HG02623 (cell line): ENCODE measurements around the gene MOB1A.
A peak's percentile ranks its signal among the peaks of the same experiment; 100 is the strongest.
"Not testable (repeated sequence)": the region's sequence is repeated elsewhere in the genome, so short reads cannot be mapped to it uniquely, and the experiment has no call there.

Experiments
- ATAC-seq: cut with Tn5 transposase; IDR thresholded peaks from one replicate; pipeline ENCODE4 v1.9.1; 2021; ENCODE audit warnings: moderate library complexity; ENCODE audit not compliant: unreplicated experiment

Gene MOB1A

DNA sequence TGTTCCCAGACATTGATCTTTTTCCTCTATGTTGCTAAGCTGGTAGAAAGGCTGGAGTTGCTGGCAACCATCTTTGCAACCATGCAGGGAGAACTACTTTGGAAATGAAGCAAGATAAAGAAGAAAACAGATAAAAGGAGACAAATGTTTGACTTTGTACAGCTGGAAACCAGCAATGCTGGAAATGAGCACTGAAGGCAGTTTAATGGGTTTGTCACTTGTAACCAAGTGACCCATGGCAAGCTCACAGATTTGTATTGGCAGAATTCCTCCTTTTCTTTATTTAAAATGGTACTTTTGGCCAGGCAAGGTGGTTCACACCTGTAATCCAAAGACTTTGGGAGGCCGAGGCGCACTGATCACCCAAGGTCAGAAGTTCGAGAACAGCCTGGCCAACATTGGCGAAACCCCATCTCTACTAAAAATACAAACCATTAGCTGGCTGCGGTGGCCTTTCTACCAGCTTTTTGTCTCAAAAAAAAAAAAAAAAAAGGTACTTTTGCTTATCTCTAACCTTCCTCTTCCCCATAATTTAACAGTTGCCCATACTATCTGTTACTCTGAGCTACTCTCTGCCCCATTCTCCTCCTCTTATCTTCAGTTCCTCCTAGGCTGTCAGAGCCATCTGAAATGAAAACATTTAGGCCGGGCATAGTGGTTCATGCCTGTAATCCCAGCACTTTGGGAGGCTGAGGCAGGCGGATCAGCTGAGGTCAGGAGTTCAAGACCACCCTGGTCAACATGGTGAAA lies 28.9 kb downstream of the MOB1A start:
- no peak for ATAC-seq

DNA sequence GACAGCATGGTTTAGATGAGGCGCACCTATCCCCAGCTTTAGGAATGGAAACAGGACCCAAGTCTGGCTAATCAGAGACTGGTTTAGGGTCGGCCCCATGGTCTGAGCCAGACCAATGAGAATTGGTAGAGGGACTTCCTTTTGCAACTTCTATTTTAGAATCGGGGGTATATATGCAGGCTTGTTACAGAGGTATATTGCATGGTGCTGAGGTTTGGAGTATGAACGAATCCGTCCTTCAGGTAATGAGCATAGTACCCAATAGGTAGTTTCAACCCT lies 29.5 kb downstream of the MOB1A start:
- no peak for ATAC-seq

DNA sequence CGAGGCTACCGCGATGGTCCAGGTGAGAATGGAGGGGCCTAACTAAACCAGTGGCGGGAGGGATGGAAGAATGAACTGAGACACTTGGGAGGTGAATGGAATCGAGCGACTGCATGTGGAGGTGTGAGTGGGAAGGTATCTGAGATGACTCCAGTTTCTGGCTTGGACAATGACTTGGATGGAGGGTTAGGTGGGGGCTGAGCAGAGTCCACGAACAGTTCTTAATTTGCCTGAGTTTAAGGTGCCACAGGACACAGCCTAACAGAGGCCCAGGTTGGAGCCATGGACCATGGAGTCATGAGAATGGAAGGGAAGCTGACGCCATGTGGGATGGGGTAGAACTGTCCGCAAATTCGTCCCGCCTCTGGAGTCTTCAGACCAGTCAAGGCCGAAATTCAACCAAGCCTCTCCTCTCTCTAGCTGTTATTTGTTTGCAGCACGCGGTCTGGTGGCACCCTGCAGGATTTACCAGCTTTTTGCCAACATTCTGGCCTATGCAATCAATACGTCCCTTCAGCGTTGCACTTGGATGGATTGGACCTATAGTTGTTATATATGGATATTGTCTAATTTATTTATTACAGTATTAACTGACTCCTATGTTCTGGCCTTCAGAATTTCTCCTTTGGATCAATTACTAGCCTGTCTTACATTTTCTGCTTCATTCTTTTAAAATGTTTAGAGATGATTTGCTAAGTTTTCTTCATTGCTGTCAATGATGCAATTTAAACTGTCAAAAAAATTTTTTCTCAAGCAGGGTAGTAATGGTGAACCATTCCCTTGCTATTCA lies 30.0 kb downstream of the MOB1A start:
- ATAC-seq = no peak

DNA sequence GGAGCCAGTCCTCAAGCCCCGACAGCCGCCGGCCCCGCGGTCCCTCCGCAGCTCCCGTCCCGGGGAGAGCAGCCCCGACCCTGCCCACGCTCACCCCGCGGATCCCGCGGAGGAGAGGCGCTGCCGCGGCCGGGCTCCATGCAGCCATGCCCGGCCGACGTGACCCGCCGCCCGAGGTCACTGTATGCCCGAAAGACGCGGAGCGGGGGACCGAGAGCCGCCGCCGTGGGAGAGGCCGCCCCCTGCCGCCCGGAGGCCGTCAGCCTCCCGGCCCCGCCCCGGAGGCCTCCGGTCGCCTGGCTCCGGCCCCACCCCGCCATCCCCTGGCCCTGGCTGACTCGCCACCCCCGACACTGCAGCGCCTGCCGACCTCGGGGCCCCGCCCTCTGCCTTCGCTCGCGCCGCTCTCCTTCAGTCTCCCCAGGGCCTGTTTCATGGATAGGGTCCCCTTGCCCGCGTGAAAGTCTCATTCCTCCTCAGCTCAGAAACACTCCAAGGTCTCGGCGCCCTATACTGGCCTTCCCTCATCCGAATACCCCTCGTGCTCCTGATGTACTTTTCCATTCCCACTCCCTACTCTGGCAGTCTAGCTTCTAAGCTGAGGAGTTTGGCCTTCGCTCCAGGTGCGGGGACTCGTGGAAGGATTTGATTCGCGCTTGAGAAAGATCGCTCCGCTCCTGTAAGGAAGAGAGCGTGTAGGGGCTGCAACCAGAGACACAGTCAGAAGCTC lies 30.8 kb downstream of the MOB1A start, which contains the start of gene BOLA3:
Gene BOLA3, minus strand, starts transcription at position 186 of the 730 bp plus-strand sequence. Its CDS starts 38 bp downstream, at position 148.
- ATAC-seq = peak; percentile 91

DNA sequence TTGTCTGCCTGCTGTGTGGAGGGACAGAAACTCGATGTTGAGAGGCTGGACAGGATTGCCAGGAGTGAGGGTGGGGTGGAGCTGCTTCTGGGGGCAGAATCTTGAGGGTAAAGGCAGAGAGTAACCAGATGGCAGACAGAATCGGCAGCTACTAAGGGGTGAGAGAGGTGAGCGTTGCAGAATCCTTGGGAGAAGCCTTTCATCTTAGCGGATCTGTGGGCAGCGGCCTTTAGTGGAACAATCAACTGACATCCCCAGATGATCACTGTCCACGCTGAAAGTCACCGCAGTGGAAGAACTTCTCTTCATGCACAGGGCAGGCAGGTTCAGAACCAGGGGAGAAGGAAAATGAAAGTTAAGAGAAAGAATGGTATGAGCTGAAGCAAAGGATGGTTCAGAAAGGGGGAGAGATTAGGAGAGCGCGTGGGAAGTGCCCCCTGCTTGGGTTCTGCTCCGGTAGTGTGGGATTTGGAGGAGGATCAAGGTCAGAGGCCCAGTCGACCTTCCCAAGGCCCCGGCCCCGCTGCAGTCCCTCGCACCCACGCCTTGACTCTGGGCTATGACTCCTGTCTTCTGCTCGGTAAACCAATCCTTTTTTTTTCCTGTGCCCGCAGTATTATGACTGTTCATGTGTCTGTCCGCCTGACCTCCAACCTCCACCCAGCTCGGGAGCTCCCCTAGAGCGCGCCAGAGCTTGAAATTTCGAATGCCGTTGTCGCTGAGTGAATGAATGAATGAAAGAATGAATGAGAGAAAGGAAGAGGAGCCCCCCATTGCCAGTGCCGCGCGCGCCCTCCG lies 31.6 kb downstream of the MOB1A start:
- ATAC-seq = no peak

DNA sequence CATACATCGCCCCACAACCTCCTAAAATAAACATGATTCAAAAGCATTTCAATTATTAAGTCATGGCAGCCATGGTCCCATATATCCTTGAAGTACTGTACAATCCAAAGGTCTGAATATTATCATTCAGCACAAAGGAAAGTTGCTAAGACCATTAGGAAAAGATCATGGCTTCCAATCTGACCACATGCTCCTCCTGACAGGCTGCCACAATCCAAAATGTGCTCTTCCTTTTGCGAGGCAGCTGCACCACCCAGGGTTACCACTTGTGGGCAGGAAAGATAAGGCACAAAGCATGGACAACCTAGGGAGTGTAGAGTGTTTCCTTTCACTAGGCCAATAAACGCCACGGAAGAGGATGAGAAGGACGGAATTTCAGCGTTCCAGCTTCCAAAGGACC lies 36.3 kb downstream of the MOB1A start:
- ATAC-seq = no peak

DNA sequence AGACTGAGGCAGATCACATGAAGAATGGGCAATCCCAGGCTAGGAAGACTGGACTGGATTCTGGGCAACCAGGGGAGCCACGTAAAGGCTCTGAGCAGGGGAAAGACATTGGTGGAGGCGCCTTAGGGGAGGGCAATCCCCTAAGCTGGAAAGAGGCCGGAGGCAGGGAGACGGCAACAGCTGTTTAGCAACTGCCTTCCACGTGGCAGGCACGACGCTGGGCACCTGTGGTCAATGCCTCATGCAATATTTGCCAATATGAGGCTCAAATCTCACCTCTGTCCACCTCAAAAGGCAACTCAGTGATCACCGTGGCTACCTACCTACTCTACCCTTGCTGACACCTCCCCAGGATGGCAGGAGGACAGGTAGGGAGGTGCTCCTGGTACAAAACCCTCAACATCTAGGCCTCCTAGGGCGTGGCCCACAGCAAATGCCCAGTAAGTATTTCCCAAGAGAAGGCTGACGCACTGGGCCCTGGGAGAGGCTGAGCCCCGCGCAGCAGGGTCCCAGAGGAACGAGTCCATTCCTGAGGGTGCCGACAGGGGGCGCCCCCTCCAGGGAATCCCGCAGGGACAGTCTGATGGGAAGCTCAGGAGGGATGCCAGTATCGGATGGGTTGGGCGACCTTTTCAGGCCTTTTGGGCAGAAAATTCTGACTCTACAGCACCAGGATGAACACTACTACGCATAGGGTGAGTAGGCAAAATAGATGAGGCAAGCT lies 39.9 kb downstream of the MOB1A start:
- no peak for ATAC-seq

DNA sequence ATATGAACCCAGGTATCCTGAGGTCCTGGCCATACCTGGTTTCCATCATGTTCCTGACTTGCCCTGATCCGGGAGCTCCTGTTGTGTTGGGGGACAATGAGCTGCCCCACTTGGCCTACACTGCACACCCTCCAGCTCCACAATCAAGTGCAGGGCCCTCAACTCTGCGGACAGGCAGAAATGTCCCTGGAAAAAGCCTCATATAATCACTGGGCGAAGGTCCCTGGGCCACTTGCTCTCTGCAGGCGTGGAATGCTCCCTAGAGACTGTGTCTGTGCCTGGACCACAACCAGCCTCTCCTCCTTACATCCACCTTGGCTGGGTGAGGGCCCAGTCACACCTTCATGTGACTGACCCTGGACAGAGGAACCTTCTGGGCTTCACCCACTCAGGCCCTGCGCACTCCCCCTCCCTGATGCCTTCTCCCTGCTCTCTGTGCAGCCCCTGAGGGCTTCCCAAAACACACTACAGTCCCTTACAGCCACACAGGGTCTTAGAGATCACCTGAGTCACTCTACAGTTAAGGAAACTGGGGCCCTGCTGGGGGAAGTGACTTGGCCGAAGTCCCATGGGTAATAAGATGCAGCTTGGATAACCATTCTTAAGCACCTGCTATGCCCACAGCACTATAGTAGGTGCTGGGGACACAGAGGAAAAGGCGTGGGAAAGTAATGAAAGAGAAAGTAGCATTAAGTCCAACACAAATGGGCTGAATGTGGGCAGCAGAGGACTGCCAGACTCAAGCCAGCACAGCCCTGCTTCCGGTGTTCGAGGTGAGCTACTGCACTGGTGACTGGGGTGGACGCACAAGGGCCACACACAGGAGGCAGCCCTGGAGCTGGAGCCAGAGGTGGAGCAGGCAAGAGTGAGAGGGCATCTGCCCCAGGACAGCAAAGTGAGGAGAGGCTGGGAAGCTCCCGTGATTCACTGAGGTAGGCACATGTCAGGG lies 40.8 kb downstream of the MOB1A start:
- no peak for ATAC-seq

DNA sequence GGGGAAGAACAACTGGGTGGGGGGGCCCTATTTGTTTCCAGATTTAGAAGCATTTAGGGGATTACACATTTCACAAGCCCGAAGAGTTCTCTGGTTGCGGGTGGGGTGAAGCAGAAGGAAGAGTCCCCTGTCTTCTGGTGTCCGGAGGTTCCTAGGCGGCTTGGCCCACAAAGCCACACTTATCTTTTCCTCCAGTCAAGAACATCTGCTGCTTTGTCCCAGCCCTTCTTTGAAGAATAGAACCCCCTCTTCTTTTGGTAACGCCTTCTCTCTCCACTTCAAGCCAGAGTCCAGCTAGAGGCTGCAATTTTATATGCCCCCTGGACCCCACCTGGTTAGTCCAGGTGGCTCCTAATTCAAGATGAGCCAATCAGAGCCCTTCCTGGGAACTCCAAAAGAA lies 46.8 kb downstream of the MOB1A start:
- ATAC-seq = no peak

DNA sequence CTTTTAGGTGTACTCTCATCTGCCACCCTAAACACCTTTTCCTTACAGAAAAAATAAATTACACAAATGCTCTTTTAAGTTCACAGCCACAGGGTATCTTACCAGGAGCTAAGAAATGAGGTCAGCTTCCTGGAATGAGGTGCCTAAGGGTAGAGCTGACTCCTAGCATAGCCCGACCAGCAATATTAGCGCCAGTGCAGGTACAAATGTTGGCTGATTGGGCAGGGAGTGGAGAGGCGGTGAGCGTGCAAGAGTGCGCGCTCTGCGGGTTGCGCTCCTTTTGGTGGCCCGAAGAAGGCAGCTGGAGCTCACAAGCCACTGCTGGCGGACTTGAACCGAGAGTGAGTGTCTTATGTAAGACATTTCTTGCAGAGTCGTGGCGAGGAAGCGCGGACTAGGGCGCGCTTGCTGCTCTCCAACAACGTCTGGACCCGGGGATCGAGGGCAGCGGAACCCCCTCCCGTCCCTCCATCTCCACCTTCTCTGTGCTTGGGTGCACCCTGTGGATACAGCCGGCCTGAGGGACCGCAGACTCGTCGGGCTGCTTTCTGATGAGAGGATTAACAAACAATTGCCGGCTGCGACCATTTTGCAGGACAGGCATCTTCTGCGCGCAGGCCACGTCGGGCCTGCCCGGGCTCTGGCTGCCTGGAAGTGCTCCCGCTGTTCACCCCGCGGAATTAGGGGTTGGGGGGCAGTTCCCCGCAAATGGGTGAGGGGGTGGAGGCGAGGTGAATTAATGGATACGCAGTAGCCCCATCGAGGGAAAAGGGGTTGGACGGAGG lies 48.3 kb downstream of the MOB1A start:
- no peak for ATAC-seq

DNA sequence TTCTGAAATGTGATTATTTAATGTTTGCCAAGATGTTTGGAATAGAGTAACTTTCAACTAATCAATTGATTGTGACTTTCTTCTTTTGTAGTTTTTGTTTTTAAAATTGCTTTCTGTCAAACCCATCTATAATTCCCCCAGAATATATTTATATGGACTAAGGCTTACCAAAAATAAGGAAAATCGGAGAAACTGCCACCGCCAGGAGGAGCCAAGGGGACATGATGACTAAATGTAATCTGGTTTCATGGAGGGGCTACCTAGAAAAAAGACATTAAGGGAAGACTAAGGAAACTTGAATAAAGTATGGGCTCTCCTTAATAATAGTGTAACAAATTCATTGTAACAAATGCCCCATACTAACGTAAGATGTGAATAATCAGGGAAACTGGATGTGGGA lies 50.5 kb downstream of the MOB1A start:
- no peak for ATAC-seq

DNA sequence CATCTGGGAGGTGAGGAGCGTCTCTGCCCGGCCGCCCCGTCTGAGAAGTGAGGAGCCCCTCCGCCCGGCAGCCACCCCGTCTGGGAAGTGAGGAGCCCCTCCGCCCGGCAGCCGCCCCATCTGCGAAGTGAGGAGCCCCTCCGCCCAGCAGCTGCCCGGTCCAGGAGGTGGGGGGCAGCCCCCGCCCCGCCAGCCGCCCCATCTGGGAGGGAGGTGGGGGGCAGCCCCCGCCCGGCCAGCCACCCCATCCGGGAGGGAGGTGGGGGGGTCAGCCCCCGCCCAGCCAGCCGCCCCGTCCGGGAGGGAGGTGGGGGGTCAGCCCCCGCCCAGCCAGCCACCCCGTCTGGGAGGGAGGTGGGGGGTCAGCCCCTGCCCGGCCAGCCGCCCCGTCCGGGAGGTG lies 54.7 kb downstream of the MOB1A start:
- ATAC-seq = not testable (repeated sequence)

DNA sequence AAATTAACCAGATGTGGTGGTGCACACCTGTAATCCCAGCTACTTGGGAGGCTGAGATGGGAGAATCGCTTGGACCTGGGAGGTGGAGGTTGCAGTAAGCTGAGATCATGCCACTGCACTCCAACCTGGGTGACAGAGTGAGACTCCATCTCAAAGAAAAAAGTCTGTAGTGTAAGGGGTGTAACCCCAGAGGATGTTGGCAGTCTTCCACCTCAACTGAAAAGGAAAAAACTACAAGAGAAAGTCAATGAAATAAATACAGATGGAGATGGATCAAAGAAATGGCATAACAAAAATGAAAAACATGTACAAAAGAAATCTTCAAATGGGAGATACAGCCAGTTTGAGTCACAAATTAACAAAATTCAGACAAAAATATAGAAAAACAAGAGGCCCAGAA lies 56.8 kb downstream of the MOB1A start:
- ATAC-seq = not testable (repeated sequence)

DNA sequence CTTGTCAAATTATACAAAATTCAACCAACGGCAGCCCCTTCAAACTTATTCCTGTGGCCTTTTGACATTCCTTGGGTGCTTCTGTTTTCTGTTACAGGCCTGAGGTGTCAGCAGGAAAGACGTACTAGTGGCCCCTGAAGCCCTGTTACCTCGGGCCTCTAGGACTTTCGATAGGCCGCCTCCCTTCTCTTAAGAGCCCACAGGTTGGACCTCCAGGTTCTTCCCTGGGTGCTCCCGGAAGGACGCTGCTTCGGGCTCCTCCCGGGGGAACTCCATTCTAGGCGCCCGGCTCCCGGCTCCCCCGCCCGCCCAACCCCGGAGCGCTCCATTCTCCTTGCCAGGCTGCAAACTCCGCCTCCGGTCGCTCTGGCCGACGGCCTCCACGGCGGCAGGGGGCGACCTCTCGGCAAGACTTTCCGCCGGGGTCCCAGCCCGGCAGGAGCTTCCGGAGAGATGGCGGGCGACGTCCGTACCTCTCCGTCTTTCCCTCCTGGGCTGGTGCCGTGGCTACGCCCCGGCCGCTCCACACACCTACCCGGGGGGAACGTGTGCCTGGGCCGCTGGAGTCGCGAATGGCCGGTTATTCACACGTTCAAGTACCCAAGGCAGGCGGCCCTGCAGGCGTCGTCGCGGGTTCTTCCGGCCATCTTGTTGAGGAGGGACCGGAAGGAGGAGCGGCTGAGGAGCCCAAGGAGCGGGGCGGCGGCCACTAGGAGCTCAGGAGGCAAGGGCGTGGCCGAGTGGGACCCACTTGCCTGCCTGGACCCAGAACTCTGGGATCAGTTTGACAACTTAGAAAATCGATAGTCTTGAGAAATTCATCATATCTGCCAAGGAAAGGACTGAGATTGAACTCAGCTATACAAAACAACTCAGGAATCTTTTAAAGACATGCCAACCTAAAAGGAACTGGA lies 58.5 kb downstream of the MOB1A start:
- peak; percentile 93 for ATAC-seq

DNA sequence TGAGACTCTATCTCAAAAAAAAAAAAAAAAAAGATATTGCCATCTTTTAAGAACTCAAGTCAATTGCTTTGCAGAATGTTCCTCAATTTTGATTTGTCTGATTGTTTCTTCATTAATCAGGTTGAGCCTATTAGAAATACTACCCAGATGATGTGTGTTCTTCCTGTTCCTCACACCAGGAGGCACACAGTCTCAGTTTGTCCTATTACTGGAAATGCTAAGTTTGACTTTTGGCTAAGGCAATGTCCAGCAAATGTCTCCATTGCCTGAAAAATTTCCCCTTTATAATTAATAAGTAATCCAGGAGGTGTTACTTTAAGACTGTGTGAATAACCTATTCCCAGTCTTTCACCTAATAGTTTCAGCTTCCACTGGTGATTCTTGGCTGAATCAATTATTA lies 59.3 kb downstream of the MOB1A start:
- ATAC-seq = no peak

DNA sequence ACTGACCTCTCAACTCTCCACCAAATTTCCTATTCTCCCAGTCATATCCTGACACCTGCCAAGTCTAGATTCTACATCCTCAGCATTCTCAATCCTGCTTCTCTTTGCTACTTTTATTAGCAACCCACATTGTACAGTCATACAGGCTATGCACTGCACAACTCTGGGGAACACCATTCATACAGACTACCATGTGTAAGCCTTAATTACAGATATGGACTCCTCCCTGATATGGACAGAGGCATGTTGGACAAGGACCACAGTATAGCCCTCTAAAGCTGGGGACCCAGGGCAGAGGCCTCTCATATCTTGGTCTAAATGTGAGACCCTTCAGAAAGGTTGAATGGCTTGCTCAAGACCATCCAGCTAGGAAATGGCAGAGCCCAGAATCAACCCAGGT lies 67.3 kb downstream of the MOB1A start:
- no peak for ATAC-seq

DNA sequence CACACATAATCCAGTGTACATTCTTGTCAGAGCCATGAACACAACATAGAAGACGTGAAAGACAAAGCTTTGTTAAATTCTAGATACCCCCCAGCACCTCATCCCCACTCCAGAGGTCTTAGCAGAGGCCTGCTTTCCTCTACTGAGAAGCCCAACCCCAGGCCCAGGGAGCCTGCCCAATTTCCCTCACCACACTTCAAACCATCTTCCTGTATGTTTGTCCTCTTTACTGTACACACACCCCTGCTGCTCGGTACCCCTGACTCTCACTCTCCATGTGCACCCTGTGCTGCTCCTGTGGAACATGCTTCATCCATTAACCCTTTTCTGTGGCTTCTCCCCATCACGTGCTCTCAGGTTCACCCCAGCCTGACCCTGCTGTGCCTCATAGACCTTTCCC lies 68.1 kb downstream of the MOB1A start:
- ATAC-seq = no peak
